GM12878 (cell line): ENCODE measurements around the gene CCN5. TPM values are rescaled to one million over a fixed set of nuclear protein-coding genes. Genes with fewer than 3 reads are reported as not detected.

Experiments used
- ATAC-seq: fragments of 200-7000 bp; cut with Tn5 transposase; 3 replicates; pipeline ENCODE4 v1.9.1; 2020; ENCODE audit warnings: mild to moderate bottlenecking, moderate library complexity
- BruUV-seq: library from RNA; stranded (reverse); fragments of 400-500 nt; replicated peaks from 2 replicates; lab custom pipeline; 2021; lab: Mats Ljungman, UMichigan
- CTCF ChIA-PET: fragments of 300-600 bp; sonication (Branson Sonifier 250); formaldehyde crosslinking; extraction: SDS; loops from one replicate; lab custom pipeline; 2021; ENCODE audit warnings: inconsistent platforms; lab: Yijun Ruan, JAX
- POLR2A ChIA-PET: fragments of 350-600 bp; formaldehyde crosslinking; extraction: SDS; loops from one replicate; lab custom pipeline; 2021; ENCODE audit warnings: inconsistent platforms; lab: Charles Lee
- RAD21 ChIA-PET: fragments of 300-600 bp; sonication (Branson Sonifier 250); formaldehyde crosslinking; loops from one replicate; lab custom pipeline; 2023; ENCODE audit warnings: antibody characterized with exemption; ENCODE audit not compliant: unreplicated experiment; lab: Charles Lee
- SMC1A ChIA-PET: fragments of 300-600 bp; sonication (Branson Sonifier 250); formaldehyde crosslinking; loops from one replicate; lab custom pipeline; 2023; ENCODE audit not compliant: unreplicated experiment, uncharacterized antibody; lab: Charles Lee
- DNase-seq: peaks from one replicate; pipeline ENCODE4 v3.0.0-alpha.2; 2011; ENCODE audit warnings: low read depth, low spot score
- FAIRE-seq: peaks from 3 replicates; lab custom pipeline; 2011; peaks lifted over from hg19 to GRCh38; lab: Jason Lieb, UNC
- H2AFZ ChIP-seq: 2 replicates; pipeline ENCODE4 v1.6.0; 2011; ENCODE audit warnings: low read depth, low read length, control low read depth; ENCODE audit not compliant: control insufficient read depth
- H3K27ac ChIP-seq: 2 replicates; pipeline ENCODE4 v1.5.1; 2011; ENCODE audit warnings: control low read depth; ENCODE audit not compliant: control insufficient read depth, insufficient read depth
- H3K27me3 ChIP-seq, 2 experiments: replicated peaks in 1 of 2; 2 replicates each; pipeline versions ENCODE4 v1.6.0 to v1.6.1; 2011; ENCODE audit warnings: low read length in 1 of 2; ENCODE audit not compliant: control insufficient read depth in 2 of 2, insufficient read depth in 2 of 2
- H3K36me3 ChIP-seq, 2 experiments: 2 replicates each; pipeline ENCODE4 v1.5.1; 2011; ENCODE audit warnings: low read length in 1 of 2; ENCODE audit not compliant: control insufficient read depth in 2 of 2, insufficient read depth in 2 of 2
- H3K4me1 ChIP-seq: 2 replicates; pipeline ENCODE4 v1.6.1; 2011; ENCODE audit warnings: mild to moderate bottlenecking, low read length, moderate library complexity, mixed read lengths; ENCODE audit not compliant: control insufficient read depth, insufficient read depth
- H3K4me2 ChIP-seq: 2 replicates; pipeline ENCODE4 v1.6.0; 2011; ENCODE audit warnings: control low read depth; ENCODE audit not compliant: control insufficient read depth, insufficient read depth
- H3K4me3 ChIP-seq: fragments of 200-600 bp; sonication (generic); 2 replicates; pipeline ENCODE4 v1.5.1; 2016
- H3K79me2 ChIP-seq: 2 replicates; pipeline ENCODE4 v1.6.0; 2011; ENCODE audit warnings: low read length; ENCODE audit not compliant: control insufficient read depth, insufficient read depth
- H3K9ac ChIP-seq: 2 replicates; pipeline ENCODE4 v1.8.0; 2011; ENCODE audit warnings: low read length, control low read depth, mixed read lengths; ENCODE audit not compliant: control insufficient read depth, insufficient read depth
- H3K9me3 ChIP-seq: replicated peaks from 3 replicates; pipeline ENCODE4 v1.5.1; 2011; ENCODE audit warnings: mild to moderate bottlenecking, low read length; ENCODE audit not compliant: control insufficient read depth, insufficient read depth
- H4K20me1 ChIP-seq: 2 replicates; pipeline ENCODE4 v1.6.0; 2011; ENCODE audit not compliant: control insufficient read depth, insufficient read depth
- CBFB ChIP-seq: IDR thresholded peaks from 2 replicates; pipeline ENCODE4 v1.6.1; 2016; ENCODE audit warnings: antibody characterized with exemption, low read depth
- RELA ChIP-seq: fragments of 450-650 bp; IDR thresholded peaks from 2 replicates; pipeline ENCODE4 v1.8.0; 2014; ENCODE audit warnings: borderline replicate concordance; ENCODE audit not compliant: partially characterized antibody
- SREBF2 ChIP-seq: IDR thresholded peaks from 2 replicates; pipeline ENCODE4 v1.6.1; 2012; ENCODE audit warnings: mild to moderate bottlenecking, low read length
- WGBS: methylation state at CpG from one replicate; pipeline ENCODE4 v1.1.6; 2016; ENCODE audit warnings: low lambda C conversion rate; ENCODE audit not compliant: insufficient replicate concordance, insufficient coverage; ENCODE audit errors: missing lambda C conversion rate; 5-methylcytosine and 5-hydroxymethylcytosine counted together
- in situ Hi-C: fragments of 300-500 bp; cut with MboI; formaldehyde crosslinking; loops from 9 replicates; pipeline ENCODE4 v1.14.3; 2018; ENCODE audit warnings: mixed read lengths
- intact Hi-C: fragments of 100-400 bp; cut with micrococcal nuclease; formaldehyde crosslinking; loops from one replicate; pipeline ENCODE4 v1.14.2; 2022; ENCODE audit not compliant: unreplicated experiment
- polyA plus RNA-seq, 11 experiments: library from polyadenylated mRNA; depleted of rRNA in 4 of 11; unstranded in 6 of 11; stranded (reverse) in 5 of 11; fragments of >200 nt; fragmentation: Nextera tagmentation in 4 of 11; fragmentation: Illumina TruSeq in 1 of 11; extraction: Ambion mirVana in 4 of 11; extraction: Trizol in 1 of 11; gene quantifications; 1 replicate in 1 of 11; 2 replicates in 10 of 11; pipeline versions ENCODE4 v1.2.1 to v1.2.3, GENCODE V29; 2011 to 2016; ENCODE audit warnings: inconsistent platforms in 2 of 11, missing spikeins in 2 of 11, low read depth in 1 of 11
- total RNA-seq, 4 experiments: library from RNA; depleted of rRNA in 3 of 4; stranded (reverse); fragments of >200 nt in 3 of 4; fragmentation: Illumina TruSeq in 1 of 4; extraction: Trizol in 1 of 4; gene quantifications; 2 replicates each; pipeline versions ENCODE4 v1.2.1 to v1.2.3, GENCODE V29; 2013 to 2021
- TF ChIP-seq, protein P1 (sequence below): IDR thresholded peaks from 2 replicates; pipeline ENCODE4 v1.6.1; 2012; ENCODE audit warnings: improper control_type of control experiment, low read depth, low read length; ENCODE audit not compliant: insufficient replicate concordance

CCN5 gene
- total and polyA plus RNA-seq, 10 of the 15 experiments (the other 5 are each of a cell fraction or from before 2014, with no cell fraction given): 0.14 to 0.15 TPM; not detected in 8

DNA sequence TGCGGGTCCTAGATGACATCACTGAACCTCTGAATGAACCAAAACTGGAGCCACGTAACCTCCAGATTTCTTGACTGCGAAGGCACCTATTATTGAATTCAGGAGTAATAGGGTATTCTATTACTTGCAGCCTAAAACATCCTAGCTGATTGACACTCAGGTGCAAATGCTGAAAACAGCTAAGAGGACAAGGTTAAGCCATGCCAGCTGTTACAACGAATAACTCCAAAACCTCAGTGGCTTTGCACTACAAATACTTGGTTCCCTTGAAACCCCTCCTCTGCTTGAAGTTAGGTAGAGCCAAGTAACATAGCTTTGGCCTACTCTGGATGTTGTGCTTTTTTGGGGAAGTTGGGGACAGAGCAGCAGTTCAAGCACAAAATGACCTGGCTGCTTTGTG, 21.0 kb upstream of the CCN5 start:
- Histone ChIP-seq H3K79me2 (no peaks in the 10 kb centered on the region), H3K27me3 (no peaks in the 10 kb centered on the region), H4K20me1 (no peaks in the 10 kb centered on the region), H2AFZ (no peak overlapping the region), H3K9ac (no peak overlapping the region), H3K4me3 (no peak overlapping the region), H3K36me3 (no peaks in the 10 kb centered on the region), H3K4me2 (no peak overlapping the region), H3K4me1 (peaks cover 25% of the 10 kb centered on the region)
- intact Hi-C loops: no loop called here
- BruUV-seq: no TSS peak
- 88% methylated on average over 4 of the region's 4 CpGs for WGBS
- ChIA-PET CTCF (interaction anchor here (1.5 kb wide), 1 partner anchor 39 kb away, joined by 4 read pairs; no protein-coding TSS in a partner anchor), SMC1A (no interaction called here)
- TF ChIP-seq RELA (no peak), SREBF2 (no peak), CBFB (no peak)
- TF ChIP-seq, protein P1, sequence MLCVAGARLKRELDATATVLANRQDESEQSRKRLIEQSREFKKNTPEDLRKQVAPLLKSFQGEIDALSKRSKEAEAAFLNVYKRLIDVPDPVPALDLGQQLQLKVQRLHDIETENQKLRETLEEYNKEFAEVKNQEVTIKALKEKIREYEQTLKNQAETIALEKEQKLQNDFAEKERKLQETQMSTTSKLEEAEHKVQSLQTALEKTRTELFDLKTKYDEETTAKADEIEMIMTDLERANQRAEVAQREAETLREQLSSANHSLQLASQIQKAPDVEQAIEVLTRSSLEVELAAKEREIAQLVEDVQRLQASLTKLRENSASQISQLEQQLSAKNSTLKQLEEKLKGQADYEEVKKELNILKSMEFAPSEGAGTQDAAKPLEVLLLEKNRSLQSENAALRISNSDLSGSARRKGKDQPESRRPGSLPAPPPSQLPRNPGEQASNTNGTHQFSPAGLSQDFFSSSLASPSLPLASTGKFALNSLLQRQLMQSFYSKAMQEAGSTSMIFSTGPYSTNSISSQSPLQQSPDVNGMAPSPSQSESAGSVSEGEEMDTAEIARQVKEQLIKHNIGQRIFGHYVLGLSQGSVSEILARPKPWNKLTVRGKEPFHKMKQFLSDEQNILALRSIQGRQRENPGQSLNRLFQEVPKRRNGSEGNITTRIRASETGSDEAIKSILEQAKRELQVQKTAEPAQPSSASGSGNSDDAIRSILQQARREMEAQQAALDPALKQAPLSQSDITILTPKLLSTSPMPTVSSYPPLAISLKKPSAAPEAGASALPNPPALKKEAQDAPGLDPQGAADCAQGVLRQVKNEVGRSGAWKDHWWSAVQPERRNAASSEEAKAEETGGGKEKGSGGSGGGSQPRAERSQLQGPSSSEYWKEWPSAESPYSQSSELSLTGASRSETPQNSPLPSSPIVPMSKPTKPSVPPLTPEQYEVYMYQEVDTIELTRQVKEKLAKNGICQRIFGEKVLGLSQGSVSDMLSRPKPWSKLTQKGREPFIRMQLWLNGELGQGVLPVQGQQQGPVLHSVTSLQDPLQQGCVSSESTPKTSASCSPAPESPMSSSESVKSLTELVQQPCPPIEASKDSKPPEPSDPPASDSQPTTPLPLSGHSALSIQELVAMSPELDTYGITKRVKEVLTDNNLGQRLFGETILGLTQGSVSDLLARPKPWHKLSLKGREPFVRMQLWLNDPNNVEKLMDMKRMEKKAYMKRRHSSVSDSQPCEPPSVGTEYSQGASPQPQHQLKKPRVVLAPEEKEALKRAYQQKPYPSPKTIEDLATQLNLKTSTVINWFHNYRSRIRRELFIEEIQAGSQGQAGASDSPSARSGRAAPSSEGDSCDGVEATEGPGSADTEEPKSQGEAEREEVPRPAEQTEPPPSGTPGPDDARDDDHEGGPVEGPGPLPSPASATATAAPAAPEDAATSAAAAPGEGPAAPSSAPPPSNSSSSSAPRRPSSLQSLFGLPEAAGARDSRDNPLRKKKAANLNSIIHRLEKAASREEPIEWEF: no peak
- TF ChIP-seq, all 136 proteins: peak for 0
- FAIRE-seq: no peak
- ATAC-seq: no peak
- POLR2A ChIA-PET: no interaction called here
- Histone ChIP-seq H3K27ac (no peak overlapping the region), H3K9me3 (no peaks in the 10 kb centered on the region; the same call in 2 of the 3 replicates)
- in situ Hi-C loops: no loop called here
- RAD21 ChIA-PET: no interaction called here
- DNase-seq: no peak
